DMS53 treated with DMSO at 0.1 percent for 48 hours (cell line): Measurements from ENCODE around the gene C1D.

Experiments used
- DNase-seq: peaks from one replicate; lab custom pipeline; 2025; ENCODE audit not compliant: unreplicated experiment; lab: John Stamatoyannopoulos, UW

The C1D gene

DNA sequence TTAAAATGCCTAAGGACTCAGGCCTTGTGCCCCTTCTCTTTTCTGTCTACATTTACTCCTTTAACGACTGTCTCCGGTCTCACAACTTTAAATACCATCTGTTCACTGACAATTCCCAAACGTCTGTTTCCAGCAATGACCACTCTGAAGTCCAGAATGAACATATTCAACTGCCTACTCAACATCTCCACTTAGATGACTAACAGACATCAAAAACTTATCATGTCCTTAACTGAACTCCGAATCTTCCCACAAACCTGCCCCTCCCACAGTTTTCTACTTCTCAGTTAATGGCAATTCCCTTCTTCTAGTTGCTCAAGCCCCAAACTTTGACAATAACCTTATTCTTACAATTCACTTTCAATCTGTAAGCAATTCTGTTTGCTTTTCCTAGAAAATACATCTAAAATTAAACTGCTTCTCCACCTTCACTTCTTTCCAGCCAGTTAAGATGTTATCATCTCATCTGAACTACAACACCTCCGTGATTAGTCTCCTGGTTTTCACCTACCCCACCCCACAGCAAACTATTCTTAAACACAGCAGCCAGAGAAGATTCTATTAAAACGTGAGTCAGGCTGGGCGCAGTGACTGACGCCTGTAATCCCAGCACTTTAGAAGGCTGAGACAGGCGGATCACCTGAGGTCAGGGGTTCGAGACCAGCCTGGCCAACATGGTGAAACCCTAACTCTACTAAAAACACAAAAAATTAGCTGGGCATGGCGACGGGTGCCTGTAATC is 2.8 kb downstream of the C1D start:
- no peak for DNase-seq

DNA sequence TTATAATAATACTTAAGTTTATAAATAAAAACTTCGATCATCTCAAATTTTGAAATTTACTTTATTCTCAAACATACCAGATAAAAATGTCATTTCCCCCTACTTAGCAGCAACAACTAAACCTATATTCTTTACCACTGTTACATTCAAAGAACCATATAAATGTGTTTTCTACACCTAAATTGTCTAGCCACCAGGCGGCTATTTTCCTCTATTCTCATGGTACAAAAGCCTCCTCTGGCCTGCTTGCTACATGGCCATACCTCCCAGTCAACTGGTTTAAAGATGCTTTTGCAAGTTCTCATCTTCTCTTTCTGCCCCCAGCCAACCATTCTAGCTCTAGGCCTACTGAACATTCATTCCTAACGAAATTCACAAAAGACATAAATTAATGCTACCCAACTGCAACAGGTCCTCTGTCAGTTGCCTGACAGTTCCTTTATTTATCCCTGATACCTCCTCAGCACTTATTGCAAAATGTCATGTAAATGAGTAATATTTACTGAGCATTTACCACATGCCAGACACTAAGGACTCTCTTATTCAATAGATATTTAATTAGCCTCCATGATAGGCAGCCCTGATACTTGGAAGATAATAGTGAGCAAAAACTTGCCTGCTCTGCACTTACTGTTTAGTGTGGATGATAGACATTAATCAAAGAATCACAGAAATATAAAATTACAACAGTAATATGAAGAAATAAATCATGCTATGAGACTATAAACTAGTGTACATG is 5.0 kb downstream of the C1D start:
- no peak for DNase-seq

DNA sequence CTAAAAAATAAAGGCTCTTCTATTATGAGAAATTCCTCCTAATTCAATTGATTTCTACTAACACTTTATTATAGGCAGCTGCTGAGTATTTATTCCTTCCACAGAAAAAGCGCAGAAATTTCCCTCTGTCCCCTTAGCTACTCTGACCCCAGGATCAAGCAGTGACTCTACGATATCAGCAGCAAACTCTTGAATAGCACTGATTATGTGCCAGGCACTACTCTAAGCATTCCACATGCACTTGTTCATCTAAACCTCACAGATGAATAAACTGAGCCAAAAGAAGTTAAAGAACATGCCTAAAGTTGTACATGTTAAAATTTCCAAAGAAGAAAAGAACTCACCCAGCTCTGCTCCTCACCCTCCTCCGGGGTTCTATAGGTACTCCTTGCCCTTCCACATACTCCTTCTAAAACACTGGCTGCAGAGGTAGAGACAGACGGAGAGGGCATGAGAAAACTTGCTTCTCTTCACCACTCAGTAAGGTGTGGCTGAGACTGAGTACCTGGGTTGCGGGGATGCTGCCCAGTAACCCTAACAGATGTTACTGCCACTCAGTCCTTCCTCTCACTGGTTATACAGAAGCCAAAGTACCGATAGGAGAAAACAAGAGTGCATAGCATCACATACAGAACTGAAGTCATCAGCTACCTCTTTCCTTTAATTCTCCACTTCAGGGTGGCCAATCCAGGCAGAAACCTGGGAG is 9.9 kb downstream of the C1D start:
- DNase-seq, result no peak

DNA sequence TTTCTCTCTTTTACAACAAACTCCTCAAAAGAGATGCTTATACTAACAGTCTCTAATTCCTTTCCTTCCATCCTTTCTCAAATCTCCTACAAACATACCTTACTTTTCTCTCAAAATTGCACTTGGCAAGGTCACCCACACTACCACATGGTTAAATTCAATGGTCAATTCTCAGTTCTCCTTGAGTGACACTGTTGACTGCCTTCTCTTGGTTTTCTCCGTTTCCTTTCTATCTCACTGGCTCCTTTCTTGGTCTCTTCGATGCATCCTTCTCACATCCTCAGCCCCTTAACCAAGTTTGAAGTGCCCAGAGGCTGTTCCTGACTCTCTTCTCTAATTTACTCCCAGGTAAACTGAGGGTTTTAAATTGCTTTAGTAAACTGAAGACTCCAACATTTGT is 12.5 kb downstream of the C1D start:
- DNase-seq, result no peak

DNA sequence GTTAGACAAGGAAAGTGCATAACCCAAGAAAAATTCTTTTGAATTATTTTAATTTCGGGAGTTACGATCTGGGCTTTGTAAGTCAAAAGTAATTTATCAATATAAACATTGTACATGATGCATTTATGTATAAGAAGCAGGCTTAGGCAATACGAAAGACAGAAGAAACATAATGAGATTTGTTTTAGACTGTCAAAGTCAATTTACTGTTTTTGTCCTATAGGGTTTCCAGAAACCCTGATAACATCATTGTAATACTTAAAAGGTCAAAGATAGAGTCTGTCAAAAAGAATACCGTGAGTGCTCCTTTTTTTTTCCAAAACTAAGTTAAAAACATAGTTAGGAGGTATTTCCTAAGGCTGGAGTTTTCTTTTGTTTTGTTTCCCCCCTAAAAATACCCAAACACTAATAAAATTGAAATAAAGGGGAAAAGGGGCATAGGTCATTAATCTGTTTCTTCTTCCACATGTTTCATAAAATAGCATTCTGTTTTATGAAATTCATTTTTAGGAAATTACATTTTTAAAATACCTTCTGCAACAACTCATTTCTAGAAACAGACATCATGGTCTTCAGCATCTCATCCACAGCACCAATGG is 16.1 kb downstream of the C1D start:
- no peak for DNase-seq

DNA sequence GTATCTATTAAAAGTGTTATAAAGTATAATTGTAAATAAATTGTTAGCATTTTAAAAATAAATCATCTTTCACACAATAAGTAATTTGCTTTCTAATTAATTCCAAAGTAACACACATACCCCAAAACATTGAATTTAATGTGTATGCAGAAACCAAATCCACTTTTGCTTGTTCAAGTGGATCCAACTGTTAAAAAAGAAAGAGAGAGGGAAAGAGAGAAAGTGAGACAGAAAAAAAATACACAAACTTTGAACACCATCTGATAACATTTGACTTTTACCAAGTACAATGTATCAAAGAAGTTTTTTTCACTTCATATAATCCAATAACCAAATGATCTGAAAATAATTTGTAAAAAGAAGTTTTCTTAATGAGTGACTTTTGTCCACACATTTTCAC is 16.6 kb downstream of the C1D start:
- no peak for DNase-seq

DNA sequence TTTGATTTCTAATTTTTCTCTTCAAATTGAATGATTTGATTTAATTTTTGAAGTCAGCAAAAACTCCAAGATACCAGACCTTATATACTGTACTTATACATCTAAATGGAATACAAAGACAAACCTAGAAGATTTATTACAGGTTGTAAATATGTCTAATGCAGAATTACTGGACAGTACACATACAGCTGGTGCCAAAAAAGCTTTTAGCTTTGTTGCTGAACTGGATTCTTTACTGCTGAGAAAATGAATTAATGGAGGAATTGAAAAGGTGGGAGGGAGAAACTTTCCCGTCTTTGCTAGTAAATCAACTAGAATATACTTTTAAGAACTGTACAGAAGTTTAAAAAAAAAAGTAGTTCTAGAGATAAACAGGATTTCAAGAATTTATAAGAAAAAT is 17.5 kb downstream of the C1D start:
- DNase-seq, result no peak

DNA sequence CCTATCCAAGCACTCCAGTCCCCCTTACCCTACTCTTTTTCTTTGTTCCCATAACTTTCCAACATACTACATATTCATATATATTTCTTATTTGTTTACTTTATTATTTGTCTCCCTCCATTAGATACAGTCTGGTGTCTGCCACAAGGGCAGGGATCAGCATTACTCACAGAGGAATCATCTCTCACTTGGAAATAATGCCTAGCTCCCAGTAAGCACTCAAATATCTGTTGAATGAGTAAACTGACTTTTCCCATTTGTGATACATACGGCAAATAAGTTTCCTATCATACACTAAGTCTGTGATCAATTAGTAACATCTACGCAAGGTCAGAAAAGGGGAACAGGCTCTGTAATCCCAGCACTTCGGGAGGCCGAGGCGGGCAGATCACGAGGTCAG is 18.7 kb downstream of the C1D start:
- no peak for DNase-seq

DNA sequence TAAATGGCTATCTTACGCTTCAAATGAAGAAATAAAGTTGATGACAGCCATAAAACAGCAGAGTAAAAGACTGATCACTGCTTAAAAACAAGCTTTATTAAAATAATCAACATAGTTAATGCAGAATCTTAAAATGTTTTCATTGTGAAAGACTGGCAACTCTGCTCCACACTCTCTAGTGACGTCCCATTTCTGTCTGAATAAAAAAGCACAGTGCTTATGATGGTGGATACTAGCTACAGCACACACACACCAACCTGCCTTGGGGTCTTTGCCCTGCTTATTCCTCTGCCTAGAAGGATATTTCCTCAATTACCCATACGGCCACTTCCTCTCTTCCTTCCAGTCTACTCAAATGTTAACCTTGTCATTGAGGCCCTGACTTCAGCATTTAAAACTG is 19.1 kb downstream of the C1D start:
- DNase-seq, result no peak

DNA sequence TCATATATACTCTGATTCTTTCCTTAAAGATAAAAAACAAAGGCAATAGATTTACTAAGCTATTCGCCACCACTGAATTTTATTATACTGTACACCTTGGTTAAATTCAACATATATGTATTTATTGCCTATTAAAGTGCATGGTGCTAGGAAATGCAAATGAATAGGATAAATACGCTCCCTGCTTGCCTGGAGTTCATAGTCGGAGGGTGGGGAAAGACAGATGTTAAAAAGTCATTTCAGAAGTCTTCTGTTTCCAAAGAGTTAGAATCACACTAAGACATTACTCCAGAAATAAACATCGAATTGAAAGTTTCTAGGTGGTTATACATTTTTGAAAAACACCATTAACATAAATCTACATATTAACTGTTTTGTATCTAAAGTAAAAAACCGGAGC is 19.8 kb downstream of the C1D start:
- no peak for DNase-seq

DNA sequence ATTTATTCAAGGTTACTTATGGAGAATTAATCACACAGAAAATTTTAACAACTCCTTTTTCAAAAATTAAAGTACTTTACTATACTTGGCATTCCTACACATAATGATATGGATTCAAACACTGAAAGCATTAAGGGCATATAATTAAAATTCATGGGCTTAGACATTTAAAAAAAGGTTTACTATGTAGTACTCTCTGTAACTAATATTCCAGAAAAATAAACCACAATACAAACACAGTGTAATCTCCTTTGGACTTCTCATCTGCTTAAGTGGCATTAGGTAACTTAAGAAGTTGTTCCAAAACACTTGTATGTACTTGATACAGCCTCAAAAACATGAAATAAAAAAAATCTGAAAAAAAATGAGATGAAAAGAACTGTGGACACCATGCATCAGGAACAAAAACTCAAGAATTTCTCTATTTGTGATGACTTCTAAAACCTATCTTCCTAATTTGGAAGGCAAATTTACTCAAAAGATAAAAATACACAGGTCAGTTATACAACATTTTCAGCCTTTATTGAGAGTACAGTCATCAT is 21.0 kb downstream of the C1D start:
- no peak for DNase-seq

DNA sequence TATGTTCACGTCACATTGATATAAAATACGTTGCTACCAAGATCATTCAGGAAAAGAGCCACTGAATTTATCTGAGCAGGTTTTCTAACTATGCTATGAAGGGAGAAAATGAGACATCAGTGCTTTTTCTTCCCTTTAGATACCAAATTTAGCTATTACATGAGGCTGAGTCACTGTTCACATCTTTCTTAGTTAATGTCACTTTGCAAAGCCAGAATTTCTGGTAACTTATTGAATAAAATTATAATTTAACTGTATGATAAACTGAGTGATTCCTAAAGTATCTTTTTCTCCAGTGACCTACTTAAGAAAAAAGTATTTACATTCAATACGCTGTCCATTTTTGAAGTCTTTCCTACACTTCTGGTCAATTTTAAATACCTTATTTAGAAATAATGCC is 22.7 kb downstream of the C1D start:
- DNase-seq, result no peak

DNA sequence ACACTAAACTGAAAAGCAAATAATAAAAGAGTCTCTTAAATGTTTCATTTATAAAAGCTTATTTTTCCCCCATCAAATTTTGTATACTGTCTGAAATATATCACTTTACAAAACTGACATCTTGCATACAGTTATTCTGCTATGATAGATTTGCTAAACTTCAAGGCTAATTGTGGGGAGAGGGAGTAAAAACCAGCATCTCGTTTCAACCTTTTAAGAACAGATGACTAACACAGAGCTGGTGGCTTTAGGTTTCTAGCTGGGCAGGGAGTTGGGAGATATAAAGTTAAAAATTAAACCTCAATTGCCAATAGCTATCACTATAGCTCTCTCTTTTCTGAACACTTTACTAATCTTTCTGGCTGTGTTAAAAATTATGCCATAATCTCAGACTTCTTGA is 23.5 kb downstream of the C1D start:
- no peak for DNase-seq

DNA sequence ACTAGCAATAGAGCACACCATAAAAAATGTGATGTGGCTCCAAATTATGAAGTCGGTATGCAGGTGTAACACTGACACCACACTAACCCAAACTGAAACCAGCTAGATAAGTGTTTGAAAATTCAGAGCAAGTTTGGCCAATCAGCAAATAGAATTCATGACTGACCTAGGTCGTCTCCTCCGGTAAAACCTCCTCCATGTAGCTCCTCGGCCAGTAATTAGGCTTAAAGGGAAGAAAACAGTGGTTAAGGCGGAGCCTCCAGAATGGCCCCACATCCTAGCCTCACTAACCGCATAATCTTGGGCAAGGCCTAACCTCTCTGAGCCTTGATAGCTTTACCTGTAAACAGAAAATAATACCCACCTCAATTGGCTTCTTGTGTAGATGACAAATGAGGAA is 30.1 kb downstream of the C1D start:
- no peak for DNase-seq

DNA sequence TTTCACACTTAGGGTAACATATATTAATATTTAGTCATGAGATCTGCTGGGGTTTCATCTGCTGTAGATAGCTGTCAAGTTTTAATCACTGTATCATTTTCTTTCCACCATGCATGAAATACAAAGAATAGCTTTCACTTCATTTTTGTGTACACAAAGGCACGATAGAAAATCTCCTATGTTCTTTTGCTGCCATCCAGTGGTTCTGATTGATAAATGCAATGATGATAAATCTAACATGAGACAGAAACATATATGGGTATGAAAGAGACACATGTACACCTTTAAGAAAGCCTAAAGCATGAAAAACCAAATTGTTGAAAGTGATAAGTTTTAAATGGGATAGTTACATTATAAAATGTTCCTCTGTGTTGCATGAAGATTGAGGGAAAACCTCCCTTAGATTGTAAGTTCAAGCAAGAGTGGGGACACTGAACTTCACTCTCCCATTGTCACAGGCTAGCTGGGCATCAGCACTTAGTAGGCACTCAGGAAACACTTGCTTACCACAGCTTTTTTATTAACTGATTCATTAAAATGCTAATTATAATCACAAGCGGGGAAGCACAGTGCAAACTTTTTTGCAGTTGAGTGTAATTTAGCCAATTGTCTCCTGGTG is 31.2 kb downstream of the C1D start:
- DNase-seq, result peak; percentile 76

DNA sequence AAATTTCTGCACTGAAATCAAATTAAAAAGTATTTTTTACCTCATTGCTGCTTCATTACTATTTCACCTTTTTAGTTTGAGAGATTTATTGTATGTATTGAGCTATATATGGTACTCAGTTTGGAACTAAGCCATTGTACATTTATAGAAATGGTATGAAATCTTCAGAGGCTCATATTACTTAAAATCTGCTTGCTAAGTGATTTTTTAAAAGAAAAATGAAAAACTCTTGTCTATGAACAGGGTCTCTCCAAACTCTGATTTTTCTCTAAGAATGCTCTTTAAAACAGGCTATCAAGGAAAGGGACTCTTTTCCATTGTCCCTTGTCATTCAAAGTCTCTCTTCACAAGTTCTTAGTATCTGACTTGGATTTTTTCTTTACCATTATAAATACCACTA is 31.8 kb downstream of the C1D start:
- no peak for DNase-seq

DNA sequence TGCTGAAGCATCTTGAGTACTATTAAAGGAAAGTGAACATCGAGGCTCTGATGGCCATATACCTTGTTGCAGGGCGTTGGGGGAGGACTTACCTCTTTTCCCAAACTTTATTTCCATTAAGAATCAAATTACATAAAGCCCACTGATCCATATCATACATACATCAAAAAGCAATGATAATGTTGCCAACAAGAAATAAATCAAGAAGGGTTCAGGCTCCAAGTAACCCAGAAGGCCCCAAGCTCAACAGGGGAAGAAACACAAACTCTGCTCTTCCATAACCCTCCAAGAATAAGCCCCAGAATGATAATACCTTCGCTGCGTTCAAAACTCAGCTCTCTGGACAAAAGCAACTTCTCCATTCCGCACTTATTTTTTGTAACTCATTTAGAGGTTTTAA is 32.3 kb downstream of the C1D start:
- DNase-seq, result no peak

DNA sequence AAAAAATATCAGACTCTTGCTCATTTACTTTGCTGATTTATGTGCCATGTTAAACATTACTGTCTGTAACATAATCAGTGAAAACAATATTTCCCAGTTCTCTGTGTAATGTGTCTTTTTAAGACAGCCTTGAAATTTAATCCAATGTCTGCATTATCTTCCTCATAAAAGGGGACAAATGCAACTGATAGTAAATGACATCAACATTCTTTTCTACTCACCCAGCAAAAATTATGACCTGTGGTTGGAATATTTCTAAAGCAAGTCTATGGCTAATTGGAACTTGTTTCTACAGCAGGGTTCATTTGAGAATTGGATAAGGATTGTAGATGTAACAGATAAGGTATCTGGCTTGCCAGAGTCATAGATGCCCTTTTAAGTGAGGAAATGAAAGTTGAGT is 34.8 kb downstream of the C1D start:
- DNase-seq, result no peak

DNA sequence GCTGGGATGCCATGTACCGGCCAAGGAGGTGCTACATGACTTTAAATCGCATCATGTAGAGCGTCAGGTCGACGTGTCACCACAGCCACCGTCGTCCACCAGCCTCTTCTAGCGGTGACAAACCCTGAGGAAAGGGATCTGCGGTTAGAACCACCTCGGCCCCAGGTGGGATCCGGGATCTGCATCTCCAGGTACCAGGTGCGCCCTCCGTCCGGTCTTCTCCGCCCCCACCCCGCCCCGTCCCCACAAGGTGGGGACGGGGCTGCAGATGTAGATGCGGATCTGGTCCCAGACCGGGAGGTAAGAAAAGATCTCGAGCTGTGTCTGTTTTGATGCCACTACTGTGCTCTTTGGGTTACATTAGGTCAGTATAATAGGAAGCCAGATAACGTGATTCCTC is 38.4 kb downstream of the C1D start:
- no peak for DNase-seq

DNA sequence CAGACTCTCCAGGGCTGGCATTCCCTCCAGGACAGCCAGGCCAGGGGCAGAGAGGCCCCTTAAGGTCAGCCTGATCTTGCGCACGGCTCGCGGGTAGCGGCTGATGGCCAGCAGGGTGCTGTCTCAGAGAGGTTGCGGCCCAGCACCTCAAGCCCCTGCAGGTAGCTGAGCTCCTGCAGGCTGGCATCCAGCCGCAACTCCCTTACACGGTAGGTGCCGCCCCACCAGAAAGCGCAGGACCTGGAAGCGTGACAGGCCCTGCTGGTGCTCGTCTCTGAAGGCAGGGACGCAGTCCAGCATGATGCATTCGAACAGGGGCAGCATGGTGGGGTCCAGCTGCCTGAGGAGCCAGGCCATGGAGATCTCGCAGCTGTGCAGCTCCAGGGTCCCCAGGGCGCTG is 38.9 kb downstream of the C1D start:
- no peak for DNase-seq

DNA sequence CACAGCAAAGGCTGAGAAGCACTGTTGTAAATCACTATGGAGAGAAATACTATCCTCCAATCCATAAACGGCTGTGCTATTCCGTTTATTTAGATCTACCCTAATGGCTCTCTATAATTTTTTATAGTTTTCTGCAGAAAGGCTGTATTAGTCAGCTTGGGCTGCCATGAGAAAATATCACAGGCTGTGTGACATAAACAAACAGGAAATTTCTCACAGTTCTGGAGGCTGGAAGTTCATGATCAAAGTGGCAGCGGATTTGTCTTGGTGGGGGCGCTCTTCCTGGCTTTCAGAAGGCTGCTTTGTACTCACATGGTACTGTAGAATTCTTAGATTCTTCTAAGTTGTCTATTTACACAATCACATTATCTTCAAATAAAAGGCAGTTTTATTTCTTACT is 44.1 kb downstream of the C1D start:
- no peak for DNase-seq
